Epithelial cell of esophagus (primary cell): Measurements from ENCODE around the gene DDX25.
"Not testable (repeated sequence)": the region's sequence is repeated elsewhere in the genome, so short reads cannot be mapped to it uniquely, and the experiment has no call there.

Experiments used
- DNase-seq: peaks from one replicate; pipeline ENCODE4 v3.0.0; 2010; ENCODE audit warnings: low read depth
- H3K4me3 ChIP-seq: 2 replicates; pipeline ENCODE4 v1.5.1; 2011; ENCODE audit warnings: mild to moderate bottlenecking, low read length, control low read depth
- TF ChIP-seq, protein P1 (sequence below): IDR thresholded peaks from 2 replicates; pipeline ENCODE4 v1.5.1; 2011; ENCODE audit warnings: low read depth, mild to moderate bottlenecking, low read length, control low read depth, inconsistent platforms; ENCODE audit not compliant: insufficient read depth; ENCODE audit errors: missing control alignments

The DDX25 gene

DNA sequence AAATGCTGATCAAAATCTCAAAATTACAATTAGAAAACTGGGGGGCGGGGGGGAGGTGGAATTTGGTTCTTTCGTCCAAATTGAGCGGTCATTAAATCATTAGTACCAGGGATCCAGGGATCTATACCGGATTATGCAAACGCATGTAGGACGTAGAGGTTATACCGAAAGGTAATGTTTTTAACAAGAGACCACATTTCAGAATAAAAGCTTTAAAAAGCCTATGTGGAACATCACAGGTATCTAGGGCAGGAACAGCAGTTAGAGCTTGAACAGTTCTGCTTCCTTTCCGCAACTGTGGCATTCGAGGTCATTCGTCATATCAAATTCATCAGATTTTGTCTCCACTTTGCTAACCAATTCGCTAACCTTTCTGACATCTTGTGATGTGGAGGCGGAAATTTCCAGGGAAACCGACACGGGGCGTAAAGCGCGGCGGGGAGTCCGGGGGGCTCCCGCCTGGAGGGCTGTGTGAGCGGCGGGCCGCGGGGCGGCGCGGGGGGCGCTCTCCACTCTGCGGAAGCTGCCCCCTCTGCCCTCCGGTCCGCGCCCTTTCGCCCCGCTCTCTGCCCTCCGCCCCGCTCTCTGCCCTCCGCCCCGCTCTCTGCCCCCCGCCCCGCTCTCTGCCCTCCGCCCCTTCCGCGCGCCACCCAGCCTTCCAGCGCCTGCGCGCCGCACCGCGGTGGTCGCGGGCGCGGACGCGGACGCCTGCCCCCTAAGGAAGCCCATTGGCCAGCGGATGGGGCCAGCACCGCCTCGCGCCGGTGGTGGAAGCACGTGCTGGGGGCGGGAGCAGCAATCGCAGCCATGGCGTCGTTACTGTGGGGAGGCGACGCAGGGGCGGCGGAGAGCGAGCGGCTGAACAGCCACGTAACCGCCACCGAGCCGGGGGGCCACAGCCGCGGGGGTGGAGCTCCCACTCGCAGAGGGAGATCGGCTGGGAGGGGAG lies at the start of gene DDX25:
Gene DDX25 (plus strand): TSS at position 798 of the 949 bp plus-strand sequence. CDS start 10 bp downstream, at position 808.
- DNase-seq, result no peak
- H3K4me3 ChIP-seq, result peak within 1 kb of the TSS; percentile 27
- TF ChIP-seq, protein P1, sequence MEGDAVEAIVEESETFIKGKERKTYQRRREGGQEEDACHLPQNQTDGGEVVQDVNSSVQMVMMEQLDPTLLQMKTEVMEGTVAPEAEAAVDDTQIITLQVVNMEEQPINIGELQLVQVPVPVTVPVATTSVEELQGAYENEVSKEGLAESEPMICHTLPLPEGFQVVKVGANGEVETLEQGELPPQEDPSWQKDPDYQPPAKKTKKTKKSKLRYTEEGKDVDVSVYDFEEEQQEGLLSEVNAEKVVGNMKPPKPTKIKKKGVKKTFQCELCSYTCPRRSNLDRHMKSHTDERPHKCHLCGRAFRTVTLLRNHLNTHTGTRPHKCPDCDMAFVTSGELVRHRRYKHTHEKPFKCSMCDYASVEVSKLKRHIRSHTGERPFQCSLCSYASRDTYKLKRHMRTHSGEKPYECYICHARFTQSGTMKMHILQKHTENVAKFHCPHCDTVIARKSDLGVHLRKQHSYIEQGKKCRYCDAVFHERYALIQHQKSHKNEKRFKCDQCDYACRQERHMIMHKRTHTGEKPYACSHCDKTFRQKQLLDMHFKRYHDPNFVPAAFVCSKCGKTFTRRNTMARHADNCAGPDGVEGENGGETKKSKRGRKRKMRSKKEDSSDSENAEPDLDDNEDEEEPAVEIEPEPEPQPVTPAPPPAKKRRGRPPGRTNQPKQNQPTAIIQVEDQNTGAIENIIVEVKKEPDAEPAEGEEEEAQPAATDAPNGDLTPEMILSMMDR, result no peak

DNA sequence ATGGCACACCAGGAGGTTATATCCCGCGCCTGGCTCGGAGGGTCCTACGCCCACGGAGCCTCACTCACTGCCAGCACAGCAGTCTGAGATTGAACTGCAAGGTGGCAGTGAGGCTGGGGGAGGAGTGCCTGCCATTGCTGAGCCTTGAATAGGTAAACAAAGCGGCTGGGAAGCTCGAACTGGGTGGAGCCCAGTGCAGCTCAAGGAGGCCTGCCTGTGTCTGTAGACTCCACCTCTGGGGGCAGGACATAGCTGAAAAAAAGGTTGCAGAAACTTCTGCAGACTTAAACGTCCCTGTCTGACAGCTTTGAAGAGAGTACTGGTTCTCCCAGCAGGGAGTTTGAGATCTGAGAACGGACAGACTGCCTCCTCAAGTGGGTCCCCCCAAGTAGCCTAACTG lies 46.6 kb upstream of the DDX25 start:
- DNase-seq, H3K4me3 ChIP-seq: not testable (repeated sequence)

GRCh38 chr11:125862786-125863185 lies 41.5 kb upstream of the DDX25 start:
- not testable (repeated sequence) for H3K4me3 ChIP-seq, DNase-seq

DNA sequence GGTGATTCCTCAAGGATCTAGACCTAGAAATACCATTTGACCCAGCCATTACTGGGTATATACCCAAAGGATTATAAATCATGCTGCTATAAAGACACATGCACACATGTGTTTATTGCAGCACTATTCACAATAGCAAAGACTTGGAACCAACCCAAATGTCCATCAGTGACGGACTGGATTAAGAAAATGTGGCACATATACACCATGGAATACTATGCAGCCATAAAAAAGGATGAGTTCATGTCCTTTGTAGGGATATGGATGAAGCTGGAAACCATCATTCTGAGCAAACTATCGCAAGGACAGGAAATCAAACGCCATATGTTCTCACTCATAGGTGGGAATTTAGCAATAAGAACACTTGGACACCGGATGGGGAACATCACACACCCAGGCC lies 39.0 kb upstream of the DDX25 start:
- not testable (repeated sequence) for H3K4me3 ChIP-seq, DNase-seq

DNA sequence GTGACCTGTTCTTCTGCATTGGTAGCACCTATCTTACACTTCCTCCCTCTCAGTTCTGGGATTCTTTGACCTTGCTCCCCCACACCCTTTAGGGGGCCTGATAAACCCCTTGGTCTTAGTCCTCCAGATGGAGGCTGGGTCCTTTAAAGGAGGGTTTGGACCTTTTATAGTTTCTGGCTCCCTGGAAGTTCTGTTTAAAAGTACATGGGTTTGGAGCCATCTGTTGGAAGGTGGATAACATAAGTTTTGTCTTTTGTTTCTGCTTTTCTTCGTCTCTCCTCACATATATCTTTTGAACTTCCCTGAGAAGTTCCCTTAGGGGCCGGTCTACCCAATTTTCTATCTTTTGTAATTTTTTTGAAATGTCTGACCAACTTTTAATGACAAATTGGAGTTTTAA lies 34.8 kb upstream of the DDX25 start:
- H3K4me3 ChIP-seq, result no peak overlapping the region
- TF ChIP-seq, protein P1, result no peak
- DNase-seq, result no peak

GRCh38 chr11:125871391-125872137 lies 32.7 kb upstream of the DDX25 start:
- H3K4me3 ChIP-seq, result no peak overlapping the region
- TF ChIP-seq, protein P1, result peak; percentile 40
- peak; percentile 27 for DNase-seq

DNA sequence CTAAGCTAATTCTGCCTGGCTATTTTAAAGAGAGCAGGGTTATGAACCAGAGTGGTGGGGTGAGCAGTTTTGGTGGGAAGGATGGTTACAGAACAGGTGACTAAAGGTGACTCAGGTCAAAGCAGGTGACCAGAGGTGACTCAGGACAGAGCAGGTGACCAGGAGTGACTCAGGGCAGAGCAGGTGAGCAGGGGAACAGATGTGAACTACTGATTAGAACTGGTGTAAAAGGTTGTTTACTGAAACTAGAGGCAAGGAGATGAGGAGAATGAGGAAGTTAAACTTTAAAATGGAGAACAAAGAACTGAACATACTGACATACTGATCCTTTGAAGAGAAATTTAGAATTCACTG lies 32.2 kb upstream of the DDX25 start:
- no peak overlapping the region for H3K4me3 ChIP-seq
- DNase-seq, result no peak
- TF ChIP-seq, protein P1, result no peak

GRCh38 chr11:125873881-125874555 lies 30.3 kb upstream of the DDX25 start:
- H3K4me3 ChIP-seq, result no peak overlapping the region
- TF ChIP-seq, protein P1, result no peak
- DNase-seq, result no peak
